HG02981 (cell line): ENCODE measurements around the gene NRP1.

ENCODE experiments used
- ATAC-seq: cut with Tn5 transposase; IDR thresholded peaks from one replicate; pipeline ENCODE4 v1.9.1; 2021; ENCODE audit warnings: mild to moderate bottlenecking, moderate library complexity; ENCODE audit not compliant: unreplicated experiment

The NRP1 gene

GRCh38 chr10:33293531-33294170 is 40.8 kb downstream of the NRP1 start:
- no peak for ATAC-seq

GRCh38 chr10:33293076-33293475 is 41.4 kb downstream of the NRP1 start:
- ATAC-seq: no peak

GRCh38 chr10:33291053-33291592 is 43.3 kb downstream of the NRP1 start:
- ATAC-seq: no peak

- no peak for ATAC-seq
These were observed 44.0 kb downstream of the NRP1 start for GRCh38 chr10:33290321-33291052.

- no peak for ATAC-seq
These were observed 44.7 kb downstream of the NRP1 start for GRCh38 chr10:33289776-33290175.

GRCh38 chr10:33288127-33288526 is 46.3 kb downstream of the NRP1 start:
- no peak for ATAC-seq

- ATAC-seq: no peak
These were observed 47.4 kb downstream of the NRP1 start for GRCh38 chr10:33287112-33287511.

GRCh38 chr10:33286157-33286934 is 48.1 kb downstream of the NRP1 start:
- ATAC-seq: no peak

- ATAC-seq: no peak
These were observed 49.5 kb downstream of the NRP1 start for GRCh38 chr10:33284945-33285344.

GRCh38 chr10:33279811-33280602 is 54.5 kb downstream of the NRP1 start:
- ATAC-seq: no peak

GRCh38 chr10:33279276-33279675 is 55.2 kb downstream of the NRP1 start:
- ATAC-seq: no peak

GRCh38 chr10:33278198-33278597 is 56.3 kb downstream of the NRP1 start:
- ATAC-seq: no peak

- ATAC-seq: no peak
These were observed 57.3 kb downstream of the NRP1 start for GRCh38 chr10:33277135-33277536.

- ATAC-seq: no peak
These were observed 58.1 kb downstream of the NRP1 start for GRCh38 chr10:33276282-33276923.

GRCh38 chr10:33274096-33274785 is 60.2 kb downstream of the NRP1 start:
- ATAC-seq: no peak

- no peak for ATAC-seq
These were observed 61.0 kb downstream of the NRP1 start for GRCh38 chr10:33273295-33274002.

- no peak for ATAC-seq
These were observed 61.8 kb downstream of the NRP1 start for GRCh38 chr10:33272635-33273034.

GRCh38 chr10:33271969-33272583 is 62.4 kb downstream of the NRP1 start:
- ATAC-seq: no peak

GRCh38 chr10:33270971-33271370 is 63.5 kb downstream of the NRP1 start:
- ATAC-seq: no peak
